H9 (cell line): ENCODE data around the gene ARID4A. TPM values are rescaled to one million over a fixed set of nuclear protein-coding genes. Genes with fewer than 3 reads are reported as not detected.

ENCODE experiments used
- DNase-seq: peaks from one replicate; pipeline ENCODE4 v3.0.0-alpha.2; 2017
- H2AFZ ChIP-seq: one replicate; pipeline ENCODE4 v1.6.1; 2013; ENCODE audit warnings: mild to moderate bottlenecking, low read length, control low read depth, moderate library complexity
- H2AK5ac ChIP-seq: 2 replicates; pipeline ENCODE4 v1.6.1; 2013; ENCODE audit warnings: low read length, control low read depth, mixed read lengths; ENCODE audit not compliant: insufficient read length
- H2BK120ac ChIP-seq: one replicate; pipeline ENCODE4 v1.6.1; 2013; ENCODE audit warnings: low read depth, mild to moderate bottlenecking, low read length, control low read depth, inconsistent platforms; ENCODE audit not compliant: poor library complexity, severe bottlenecking
- H2BK12ac ChIP-seq: 2 replicates; pipeline ENCODE4 v1.6.1; 2013; ENCODE audit warnings: low read length, control low read depth, mixed read lengths, low read depth; ENCODE audit not compliant: insufficient read length
- H2BK15ac ChIP-seq: 2 replicates; pipeline ENCODE4 v1.6.1; 2013; ENCODE audit warnings: low read depth, low read length, control low read depth
- H2BK20ac ChIP-seq: one replicate; pipeline ENCODE4 v1.6.1; 2013; ENCODE audit warnings: low read depth, mild to moderate bottlenecking, low read length, control low read depth, inconsistent platforms; ENCODE audit not compliant: poor library complexity, severe bottlenecking
- H2BK5ac ChIP-seq: 2 replicates; pipeline ENCODE4 v1.6.1; 2013; ENCODE audit warnings: low read length, control low read depth, mixed read lengths; ENCODE audit not compliant: insufficient read length
- H3K14ac ChIP-seq: 2 replicates; pipeline ENCODE4 v1.6.1; 2013; ENCODE audit warnings: low read length, control low read depth; ENCODE audit not compliant: insufficient read depth
- H3K18ac ChIP-seq: 2 replicates; pipeline ENCODE4 v1.6.1; 2013; ENCODE audit warnings: low read depth, mild to moderate bottlenecking, mixed read lengths, low read length, control low read depth; ENCODE audit not compliant: insufficient read length
- H3K23ac ChIP-seq: 2 replicates; pipeline ENCODE4 v1.6.1; 2013; ENCODE audit warnings: low read length, control low read depth, mixed read lengths, low read depth; ENCODE audit not compliant: insufficient read length
- H3K23me2 ChIP-seq: 2 replicates; pipeline ENCODE4 v1.6.1; 2013; ENCODE audit warnings: low read depth, mild to moderate bottlenecking, mixed read lengths, low read length, control low read depth; ENCODE audit not compliant: insufficient read length, poor library complexity, severe bottlenecking
- H3K27ac ChIP-seq: 2 replicates; pipeline ENCODE4 v1.5.1; 2013; ENCODE audit warnings: low read length, control low read depth, mixed read lengths, low read depth; ENCODE audit not compliant: insufficient read length
- H3K27me3 ChIP-seq: 2 replicates; pipeline ENCODE4 v1.6.1; 2013; ENCODE audit warnings: low read length, control low read depth, inconsistent platforms; ENCODE audit not compliant: insufficient read depth
- H3K4ac ChIP-seq: 2 replicates; pipeline ENCODE4 v1.6.1; 2013; ENCODE audit warnings: low read depth, mild to moderate bottlenecking, control low read depth, inconsistent platforms, low read length, moderate library complexity
- H3K4me1 ChIP-seq: 2 replicates; pipeline ENCODE4 v1.6.1; 2013; ENCODE audit warnings: low read length, control low read depth, inconsistent platforms; ENCODE audit not compliant: insufficient read depth
- H3K4me2 ChIP-seq: 2 replicates; pipeline ENCODE4 v1.6.1; 2013; ENCODE audit warnings: low read length, control low read depth, mixed read lengths; ENCODE audit not compliant: insufficient read length, insufficient read depth
- H3K56ac ChIP-seq: 2 replicates; pipeline ENCODE4 v1.6.1; 2013; ENCODE audit warnings: low read depth, mild to moderate bottlenecking, mixed read lengths, low read length, control low read depth; ENCODE audit not compliant: insufficient read length
- H3K79me1 ChIP-seq: 2 replicates; pipeline ENCODE4 v1.6.1; 2013; ENCODE audit warnings: low read depth, mild to moderate bottlenecking, moderate library complexity, low read length, control low read depth, inconsistent platforms; ENCODE audit not compliant: insufficient read depth, poor library complexity, severe bottlenecking
- H3K79me2 ChIP-seq: 2 replicates; pipeline ENCODE4 v1.6.1; 2013; ENCODE audit warnings: low read length, control low read depth, inconsistent platforms; ENCODE audit not compliant: insufficient read depth
- H3K9ac ChIP-seq: 2 replicates; pipeline ENCODE4 v1.6.1; 2013; ENCODE audit warnings: low read length, control low read depth, mixed read lengths; ENCODE audit not compliant: insufficient read length; ENCODE audit errors: extremely low read depth
- H3K9me3 ChIP-seq: one replicate; pipeline ENCODE4 v1.6.1; 2013; ENCODE audit warnings: low read depth, low read length, inconsistent platforms; ENCODE audit not compliant: control insufficient read depth
- H3T11ph ChIP-seq: one replicate; pipeline ENCODE4 v1.6.1; 2013; ENCODE audit warnings: mild to moderate bottlenecking, low read length, control low read depth, inconsistent platforms
- H4K20me1 ChIP-seq: one replicate; pipeline ENCODE4 v1.6.1; 2013; ENCODE audit not compliant: control insufficient read depth, insufficient read length, insufficient read depth
- H4K5ac ChIP-seq: 2 replicates; pipeline ENCODE4 v1.6.1; 2013; ENCODE audit warnings: low read depth, mild to moderate bottlenecking, mixed read lengths, low read length, control low read depth; ENCODE audit not compliant: insufficient read length
- H4K8ac ChIP-seq: replicated peaks from 2 replicates; pipeline ENCODE4 v1.6.1; 2013; ENCODE audit warnings: low read length, control low read depth, mixed read lengths, low read depth; ENCODE audit not compliant: insufficient read length
- H4K91ac ChIP-seq: 2 replicates; pipeline ENCODE4 v1.6.1; 2013; ENCODE audit warnings: low read depth, mild to moderate bottlenecking, moderate library complexity, mixed read lengths, low read length, control low read depth; ENCODE audit not compliant: insufficient read length
- H3K27ac Mint-ChIP-seq, 3 experiments: 2 replicates in 2 of 3; 3 replicates in 1 of 3; pipeline ENCODE4 v1.8.0; 2020 to 2021; ENCODE audit warnings: mixed read lengths in 3 of 3, mild to moderate bottlenecking in 1 of 3, moderate library complexity in 1 of 3
- H3K27me3 Mint-ChIP-seq: 2 replicates; pipeline ENCODE4 v1.8.0; 2021; ENCODE audit warnings: low read depth, mild to moderate bottlenecking, moderate library complexity, mixed read lengths
- H3K36me3 Mint-ChIP-seq, 3 experiments: 2 replicates in 2 of 3; 3 replicates in 1 of 3; pipeline ENCODE4 v1.8.0; 2020 to 2021; ENCODE audit warnings: low read depth in 3 of 3, mixed read lengths in 3 of 3; ENCODE audit not compliant: insufficient read depth in 1 of 3
- H3K4me1 Mint-ChIP-seq, 2 experiments: 2 replicates each; pipeline ENCODE4 v1.8.0; 2020; ENCODE audit warnings: mixed read lengths in 2 of 2
- H3K4me3 Mint-ChIP-seq, 2 experiments: 2 replicates in 1 of 2; 3 replicates in 1 of 2; pipeline ENCODE4 v1.8.0; 2020 to 2021; ENCODE audit warnings: mild to moderate bottlenecking in 2 of 2, mixed read lengths in 2 of 2, moderate library complexity in 1 of 2
- H3K9me3 Mint-ChIP-seq, 2 experiments: 2 replicates in 1 of 2; 3 replicates in 1 of 2; pipeline ENCODE4 v1.8.0; 2020; ENCODE audit warnings: mild to moderate bottlenecking in 2 of 2, mixed read lengths in 2 of 2, moderate library complexity in 1 of 2
- WGBS: extraction: QIAGEN DNeasy Blood & Tissue Kit; methylation state at CpG from one replicate; pipeline ENCODE4 v1.1.7; 2013; ENCODE audit warnings: missing lambda C conversion rate, low lambda C conversion rate, mixed read lengths; ENCODE audit not compliant: insufficient read length; ENCODE audit errors: extremely low coverage; 5-methylcytosine and 5-hydroxymethylcytosine counted together
- total RNA-seq: library from RNA; stranded (reverse); gene quantifications from 2 replicates; pipeline ENCODE4 v1.2.1, GENCODE V29; 2021
- TF ChIP-seq, protein P1 (sequence below): fragments of 200-600 bp; sonication (generic); conservative IDR thresholded peaks from 3 replicates; pipeline ENCODE4 v1.8.0; 2021; ENCODE audit warnings: antibody characterized with exemption, mild to moderate bottlenecking

The ARID4A gene
- total RNA-seq, 1 experiment from 2014 or later: 13.2 TPM

DNA sequence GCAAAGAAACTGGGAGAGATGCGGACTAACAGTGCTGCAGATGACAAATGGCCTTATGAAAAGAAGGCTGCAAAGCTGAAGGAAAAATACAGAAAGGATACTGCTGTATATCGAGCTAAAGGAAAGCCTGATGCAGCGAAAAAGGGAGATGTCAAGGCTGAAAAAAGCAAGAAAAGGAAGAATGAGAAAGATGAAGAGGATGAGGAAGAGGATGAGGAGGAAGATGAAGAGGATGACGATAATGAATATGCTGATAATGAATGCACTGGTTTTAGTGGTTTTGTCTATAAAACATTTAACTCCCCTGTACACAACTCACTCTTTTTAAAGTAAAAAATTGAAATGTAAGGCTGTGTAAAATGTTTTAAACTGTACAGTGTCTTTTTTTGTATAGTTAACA lies 13.2 kb upstream of the ARID4A start:
- no peak overlapping the region for H4K91ac ChIP-seq
- H3K23me2 ChIP-seq: no peaks in the 10 kb centered on the region
- no peak overlapping the region for H2BK15ac ChIP-seq
- H3K4me1 Mint-ChIP-seq: no peaks in the 10 kb centered on the region
- H3K9me3 Mint-ChIP-seq: no peaks in the 10 kb centered on the region
- no peak overlapping the region for H2BK12ac ChIP-seq
- no peak overlapping the region for H3K56ac ChIP-seq
- 100% methylated on average over 1 of the region's 4 CpGs for WGBS
- no peak overlapping the region for H2BK5ac ChIP-seq
- H3K4ac ChIP-seq: no peak overlapping the region
- H3K27me3 Mint-ChIP-seq: no peaks in the 10 kb centered on the region
- H2BK120ac ChIP-seq: no peak overlapping the region
- H3K9me3 ChIP-seq: no peaks in the 10 kb centered on the region
- H3K4me2 ChIP-seq: no peak overlapping the region
- H3K27ac ChIP-seq: no peak overlapping the region
- no peak overlapping the region for H3K23ac ChIP-seq
- no peak overlapping the region for H3K14ac ChIP-seq
- H2AK5ac ChIP-seq: no peak overlapping the region
- H3K79me1 ChIP-seq: peaks cover 8% of the 10 kb centered on the region
- H4K5ac ChIP-seq: no peak overlapping the region
- no peak overlapping the region for H3K18ac ChIP-seq
- no peak overlapping the region for H2AFZ ChIP-seq
- TF ChIP-seq, protein P1, sequence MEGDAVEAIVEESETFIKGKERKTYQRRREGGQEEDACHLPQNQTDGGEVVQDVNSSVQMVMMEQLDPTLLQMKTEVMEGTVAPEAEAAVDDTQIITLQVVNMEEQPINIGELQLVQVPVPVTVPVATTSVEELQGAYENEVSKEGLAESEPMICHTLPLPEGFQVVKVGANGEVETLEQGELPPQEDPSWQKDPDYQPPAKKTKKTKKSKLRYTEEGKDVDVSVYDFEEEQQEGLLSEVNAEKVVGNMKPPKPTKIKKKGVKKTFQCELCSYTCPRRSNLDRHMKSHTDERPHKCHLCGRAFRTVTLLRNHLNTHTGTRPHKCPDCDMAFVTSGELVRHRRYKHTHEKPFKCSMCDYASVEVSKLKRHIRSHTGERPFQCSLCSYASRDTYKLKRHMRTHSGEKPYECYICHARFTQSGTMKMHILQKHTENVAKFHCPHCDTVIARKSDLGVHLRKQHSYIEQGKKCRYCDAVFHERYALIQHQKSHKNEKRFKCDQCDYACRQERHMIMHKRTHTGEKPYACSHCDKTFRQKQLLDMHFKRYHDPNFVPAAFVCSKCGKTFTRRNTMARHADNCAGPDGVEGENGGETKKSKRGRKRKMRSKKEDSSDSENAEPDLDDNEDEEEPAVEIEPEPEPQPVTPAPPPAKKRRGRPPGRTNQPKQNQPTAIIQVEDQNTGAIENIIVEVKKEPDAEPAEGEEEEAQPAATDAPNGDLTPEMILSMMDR: no peak
- H3K27me3 ChIP-seq: no peaks in the 10 kb centered on the region
- no peak overlapping the region for H2BK20ac ChIP-seq
- no peak for DNase-seq
- no peaks in the 10 kb centered on the region for H3K4me1 ChIP-seq
- H4K20me1 ChIP-seq: no peaks in the 10 kb centered on the region
- H3K27ac Mint-ChIP-seq: no peak overlapping the region
- peaks cover 2% of the 10 kb centered on the region; the same call in 1 of the 2 replicates for H3K79me2 ChIP-seq
- peaks cover 21 to 76% (median 64%) of the 10 kb centered on the region in 3 experiments; a peak in 6 of 7 replicates for H3K36me3 Mint-ChIP-seq
- H3K4me3 Mint-ChIP-seq: no peak overlapping the region
- H3T11ph ChIP-seq: no peak overlapping the region
- no peak overlapping the region for H4K8ac ChIP-seq
- H3K9ac ChIP-seq: no peak overlapping the region
